GM23338 (cell line): ENCODE measurements around the gene KCNT2. TPM values are rescaled to one million over a fixed set of nuclear protein-coding genes. Genes with fewer than 3 reads are reported as not detected.

ENCODE experiments used
- ATAC-seq: fragments of 200-7000 bp; cut with Tn5 transposase; 3 replicates; pipeline ENCODE4 v1.9.1; 2020
- DNase-seq: peaks from one replicate; pipeline ENCODE4 v3.0.0-alpha.2; 2015; ENCODE audit warnings: low spot score
- H2AFZ ChIP-seq: fragments of 200-600 bp; sonication (generic); 2 replicates; pipeline ENCODE4 v1.8.0; 2016; ENCODE audit warnings: antibody characterized with exemption, mild to moderate bottlenecking, moderate library complexity
- H3F3A ChIP-seq: fragments of 200-600 bp; sonication (generic); replicated peaks from 2 replicates; pipeline ENCODE4 v1.8.0; 2017; ENCODE audit warnings: antibody characterized with exemption, mixed run types, low read depth
- H3K27ac ChIP-seq: fragments of 200-600 bp; sonication (generic); 2 replicates; pipeline ENCODE4 v1.6.1; 2016; ENCODE audit warnings: low read depth
- H3K27me3 ChIP-seq: fragments of 200-600 bp; sonication (generic); 2 replicates; pipeline ENCODE4 v1.8.0; 2016; ENCODE audit warnings: mild to moderate bottlenecking, mixed run types, moderate library complexity; ENCODE audit not compliant: insufficient read depth
- H3K36me3 ChIP-seq: fragments of 200-600 bp; sonication (generic); 2 replicates; pipeline ENCODE4 v1.8.0; 2016; ENCODE audit warnings: mild to moderate bottlenecking; ENCODE audit not compliant: insufficient read depth
- H3K4me1 ChIP-seq: fragments of 200-600 bp; sonication (generic); 2 replicates; pipeline ENCODE4 v1.8.0; 2016; ENCODE audit warnings: mild to moderate bottlenecking, moderate library complexity; ENCODE audit not compliant: insufficient read depth
- H3K4me2 ChIP-seq: fragments of 200-600 bp; sonication (generic); 2 replicates; pipeline ENCODE4 v1.7.1; 2017; ENCODE audit warnings: mixed run types
- H3K4me3 ChIP-seq: fragments of 200-600 bp; sonication (generic); 2 replicates; pipeline ENCODE4 v1.6.1; 2016; ENCODE audit warnings: mixed run types
- H3K79me2 ChIP-seq: fragments of 200-600 bp; sonication (generic); replicated peaks from 2 replicates; pipeline ENCODE4 v1.8.0; 2017; ENCODE audit warnings: mild to moderate bottlenecking; ENCODE audit not compliant: insufficient read depth
- H3K9me2 ChIP-seq: fragments of 200-600 bp; sonication (generic); 2 replicates; pipeline ENCODE4 v1.8.0; 2017; ENCODE audit not compliant: insufficient read depth
- H4K20me1 ChIP-seq: fragments of 200-600 bp; sonication (generic); replicated peaks from 2 replicates; pipeline ENCODE4 v1.8.0; 2017; ENCODE audit warnings: mild to moderate bottlenecking; ENCODE audit not compliant: insufficient read depth
- H3K27ac Mint-ChIP-seq: 2 replicates; pipeline ENCODE4 v1.8.0; 2020; ENCODE audit warnings: inconsistent platforms, mild to moderate bottlenecking, moderate library complexity, mixed read lengths
- H3K27me3 Mint-ChIP-seq: 3 replicates; pipeline ENCODE4 v1.8.0; 2022; ENCODE audit warnings: low read depth, mild to moderate bottlenecking, moderate library complexity, mixed read lengths, inconsistent platforms; ENCODE audit not compliant: insufficient read depth, poor library complexity
- H3K36me3 Mint-ChIP-seq: 3 replicates; pipeline ENCODE4 v1.8.0; 2021; ENCODE audit warnings: low read depth, mild to moderate bottlenecking, inconsistent platforms, moderate library complexity, mixed read lengths
- H3K4me1 Mint-ChIP-seq: 3 replicates; pipeline ENCODE4 v1.8.0; 2020; ENCODE audit warnings: mild to moderate bottlenecking, inconsistent platforms, mixed read lengths
- H3K4me3 Mint-ChIP-seq: 3 replicates; pipeline ENCODE4 v1.8.0; 2021; ENCODE audit warnings: moderate library complexity, mild to moderate bottlenecking, inconsistent platforms, mixed read lengths
- H3K9me3 Mint-ChIP-seq: 3 replicates; pipeline ENCODE4 v1.8.0; 2020; ENCODE audit warnings: moderate library complexity, mild to moderate bottlenecking, inconsistent platforms, mixed read lengths
- CREB1 ChIP-seq: fragments of 250-450 bp; sonication (Bioruptor Pico); IDR thresholded peaks from 2 replicates; pipeline ENCODE4 v1.5.0; 2020; ENCODE audit warnings: low read depth, mild to moderate bottlenecking, moderate library complexity
- EZH2 ChIP-seq: fragments of 200-600 bp; sonication (generic); IDR thresholded peaks from one replicate; pipeline ENCODE4 v1.8.0; 2017; ENCODE audit warnings: antibody characterized with exemption, mild to moderate bottlenecking, low read depth; ENCODE audit not compliant: unreplicated experiment
- EZH2phosphoT487 ChIP-seq: fragments of 200-600 bp; sonication (generic); IDR thresholded peaks from one replicate; pipeline ENCODE4 v1.8.1; 2018; ENCODE audit warnings: antibody characterized with exemption; ENCODE audit not compliant: unreplicated experiment
- JUNB ChIP-seq: IDR thresholded peaks from one replicate; pipeline ENCODE4 v1.6.1; 2016; ENCODE audit warnings: antibody characterized with exemption; ENCODE audit not compliant: unreplicated experiment
- NANOG ChIP-seq: IDR thresholded peaks from 2 replicates; pipeline ENCODE4 v1.6.1; 2016; ENCODE audit warnings: antibody characterized with exemption, borderline replicate concordance
- POLR2AphosphoS5 ChIP-seq: IDR thresholded peaks from 2 replicates; pipeline ENCODE4 v1.6.1; 2016; ENCODE audit warnings: antibody characterized with exemption, low read depth
- STAT1 ChIP-seq: IDR thresholded peaks from one replicate; pipeline ENCODE4 v1.6.1; 2016; ENCODE audit warnings: antibody characterized with exemption; ENCODE audit not compliant: unreplicated experiment
- ZNF114 ChIP-seq: fragments of 250-450 bp; sonication (Bioruptor Pico); IDR thresholded peaks from 2 replicates; pipeline ENCODE4 v1.5.0; 2020; ENCODE audit warnings: mild to moderate bottlenecking, moderate library complexity
- ZNF331 ChIP-seq: fragments of 250-450 bp; sonication (Bioruptor Pico); IDR thresholded peaks from 2 replicates; pipeline ENCODE4 v1.5.0; 2020; ENCODE audit warnings: low read depth, mild to moderate bottlenecking, moderate library complexity
- polyA plus RNA-seq: library from polyadenylated mRNA; unstranded; fragments of >200 nt; fragmentation: Nextera tagmentation; extraction: Ambion mirVana; gene quantifications from 2 replicates; pipeline ENCODE4 v1.2.1, GENCODE V29; 2016
- total RNA-seq: library from RNA; depleted of rRNA; stranded (reverse); fragments of >200 nt; shearing (Covaris generic); gene quantifications from 2 replicates; pipeline ENCODE4 v1.2.3, GENCODE V29; 2014
- TF ChIP-seq, protein P1 (sequence below): fragments of 250-450 bp; sonication (Bioruptor Pico); IDR thresholded peaks from 2 replicates; pipeline ENCODE4 v1.5.0; 2020; ENCODE audit warnings: mild to moderate bottlenecking, moderate library complexity
- TF ChIP-seq, protein P2 (sequence below): IDR thresholded peaks from one replicate; pipeline ENCODE4 v1.6.1; 2018; ENCODE audit warnings: antibody characterized with exemption; ENCODE audit not compliant: unreplicated experiment
- TF ChIP-seq, protein P3 (sequence below): IDR thresholded peaks from 2 replicates; pipeline ENCODE4 v1.6.1; 2016; ENCODE audit warnings: antibody characterized with exemption
- TF ChIP-seq, protein P4 (sequence below), 2 experiments: fragments of 200-600 bp in 1 of 2; sonication (generic) in 1 of 2; conservative IDR thresholded peaks; 2 replicates each; pipeline versions ENCODE4 v1.5.1 to v1.6.1; 2016 to 2017; ENCODE audit warnings: antibody characterized with exemption in 2 of 2, low read depth in 2 of 2, mild to moderate bottlenecking in 2 of 2, moderate library complexity in 1 of 2

KCNT2 gene
- total and polyA plus RNA-seq, 2 experiments from 2014 or later = 5.4 to 13.4 TPM

DNA sequence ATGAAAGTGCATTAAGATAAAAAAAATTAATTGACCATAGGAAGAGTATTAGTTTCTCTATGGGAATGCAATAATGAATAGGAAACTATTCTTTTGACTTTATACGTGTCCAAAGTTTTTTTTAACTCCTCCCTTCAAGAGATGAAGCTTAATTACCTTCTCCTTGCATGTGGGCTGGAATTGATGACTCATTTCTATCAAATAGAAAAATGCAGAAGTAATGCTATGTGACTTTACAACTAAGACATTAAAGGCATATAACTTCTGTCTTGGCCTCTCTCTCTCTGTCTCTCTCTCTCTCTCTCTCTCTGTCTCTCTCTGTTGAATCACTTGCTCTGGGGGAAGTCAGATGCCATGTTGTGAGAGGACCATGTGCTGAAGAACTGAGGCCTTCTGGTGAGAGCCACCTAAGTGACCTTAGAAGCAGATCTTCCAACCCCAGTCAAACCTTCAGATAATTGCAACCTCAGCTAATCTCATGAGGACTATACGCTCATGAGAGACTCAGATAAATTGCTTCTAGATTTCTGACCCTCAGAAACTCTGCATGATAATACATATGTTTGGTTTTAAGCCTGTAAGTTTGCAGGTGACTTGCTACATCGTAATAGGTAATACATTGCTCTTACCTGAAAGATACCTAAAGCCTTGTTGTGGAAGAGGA lies 414.2 kb downstream of the KCNT2 start:
- 0 out of 2 replicates have a peak, but pooled peaks cover 4% of the 10 kb centered on the region for H3K4me1 ChIP-seq
- no peaks in the 10 kb centered on the region for H3F3A ChIP-seq
- H3K27ac ChIP-seq = no peak overlapping the region
- no peak overlapping the region for H3K4me3 ChIP-seq
- no peaks in the 10 kb centered on the region for H4K20me1 ChIP-seq
- H3K36me3 Mint-ChIP-seq = peaks cover 12% of the 10 kb centered on the region; the same call in 2 of the 3 replicates
- H2AFZ ChIP-seq = no peak overlapping the region
- no peak overlapping the region for H3K4me3 Mint-ChIP-seq
- no peaks in the 10 kb centered on the region for H3K27me3 ChIP-seq
- peaks cover 2% of the 10 kb centered on the region for H3K27me3 Mint-ChIP-seq
- no peaks in the 10 kb centered on the region for H3K9me2 ChIP-seq
- 0 out of 2 replicates have a peak, but pooled peaks cover 4% of the 10 kb centered on the region for H3K36me3 ChIP-seq
- TF ChIP-seq POLR2AphosphoS5 (no peak), ZNF114 (CRISPR knock-in tag) (no peak), ZNF331 (CRISPR knock-in tag) (no peak), EZH2 (no peak), STAT1 (no peak), EZH2phosphoT487 (no peak), JUNB (no peak), CREB1 (CRISPR knock-in tag) (no peak), NANOG (no peak)
- TF ChIP-seq, protein P1, sequence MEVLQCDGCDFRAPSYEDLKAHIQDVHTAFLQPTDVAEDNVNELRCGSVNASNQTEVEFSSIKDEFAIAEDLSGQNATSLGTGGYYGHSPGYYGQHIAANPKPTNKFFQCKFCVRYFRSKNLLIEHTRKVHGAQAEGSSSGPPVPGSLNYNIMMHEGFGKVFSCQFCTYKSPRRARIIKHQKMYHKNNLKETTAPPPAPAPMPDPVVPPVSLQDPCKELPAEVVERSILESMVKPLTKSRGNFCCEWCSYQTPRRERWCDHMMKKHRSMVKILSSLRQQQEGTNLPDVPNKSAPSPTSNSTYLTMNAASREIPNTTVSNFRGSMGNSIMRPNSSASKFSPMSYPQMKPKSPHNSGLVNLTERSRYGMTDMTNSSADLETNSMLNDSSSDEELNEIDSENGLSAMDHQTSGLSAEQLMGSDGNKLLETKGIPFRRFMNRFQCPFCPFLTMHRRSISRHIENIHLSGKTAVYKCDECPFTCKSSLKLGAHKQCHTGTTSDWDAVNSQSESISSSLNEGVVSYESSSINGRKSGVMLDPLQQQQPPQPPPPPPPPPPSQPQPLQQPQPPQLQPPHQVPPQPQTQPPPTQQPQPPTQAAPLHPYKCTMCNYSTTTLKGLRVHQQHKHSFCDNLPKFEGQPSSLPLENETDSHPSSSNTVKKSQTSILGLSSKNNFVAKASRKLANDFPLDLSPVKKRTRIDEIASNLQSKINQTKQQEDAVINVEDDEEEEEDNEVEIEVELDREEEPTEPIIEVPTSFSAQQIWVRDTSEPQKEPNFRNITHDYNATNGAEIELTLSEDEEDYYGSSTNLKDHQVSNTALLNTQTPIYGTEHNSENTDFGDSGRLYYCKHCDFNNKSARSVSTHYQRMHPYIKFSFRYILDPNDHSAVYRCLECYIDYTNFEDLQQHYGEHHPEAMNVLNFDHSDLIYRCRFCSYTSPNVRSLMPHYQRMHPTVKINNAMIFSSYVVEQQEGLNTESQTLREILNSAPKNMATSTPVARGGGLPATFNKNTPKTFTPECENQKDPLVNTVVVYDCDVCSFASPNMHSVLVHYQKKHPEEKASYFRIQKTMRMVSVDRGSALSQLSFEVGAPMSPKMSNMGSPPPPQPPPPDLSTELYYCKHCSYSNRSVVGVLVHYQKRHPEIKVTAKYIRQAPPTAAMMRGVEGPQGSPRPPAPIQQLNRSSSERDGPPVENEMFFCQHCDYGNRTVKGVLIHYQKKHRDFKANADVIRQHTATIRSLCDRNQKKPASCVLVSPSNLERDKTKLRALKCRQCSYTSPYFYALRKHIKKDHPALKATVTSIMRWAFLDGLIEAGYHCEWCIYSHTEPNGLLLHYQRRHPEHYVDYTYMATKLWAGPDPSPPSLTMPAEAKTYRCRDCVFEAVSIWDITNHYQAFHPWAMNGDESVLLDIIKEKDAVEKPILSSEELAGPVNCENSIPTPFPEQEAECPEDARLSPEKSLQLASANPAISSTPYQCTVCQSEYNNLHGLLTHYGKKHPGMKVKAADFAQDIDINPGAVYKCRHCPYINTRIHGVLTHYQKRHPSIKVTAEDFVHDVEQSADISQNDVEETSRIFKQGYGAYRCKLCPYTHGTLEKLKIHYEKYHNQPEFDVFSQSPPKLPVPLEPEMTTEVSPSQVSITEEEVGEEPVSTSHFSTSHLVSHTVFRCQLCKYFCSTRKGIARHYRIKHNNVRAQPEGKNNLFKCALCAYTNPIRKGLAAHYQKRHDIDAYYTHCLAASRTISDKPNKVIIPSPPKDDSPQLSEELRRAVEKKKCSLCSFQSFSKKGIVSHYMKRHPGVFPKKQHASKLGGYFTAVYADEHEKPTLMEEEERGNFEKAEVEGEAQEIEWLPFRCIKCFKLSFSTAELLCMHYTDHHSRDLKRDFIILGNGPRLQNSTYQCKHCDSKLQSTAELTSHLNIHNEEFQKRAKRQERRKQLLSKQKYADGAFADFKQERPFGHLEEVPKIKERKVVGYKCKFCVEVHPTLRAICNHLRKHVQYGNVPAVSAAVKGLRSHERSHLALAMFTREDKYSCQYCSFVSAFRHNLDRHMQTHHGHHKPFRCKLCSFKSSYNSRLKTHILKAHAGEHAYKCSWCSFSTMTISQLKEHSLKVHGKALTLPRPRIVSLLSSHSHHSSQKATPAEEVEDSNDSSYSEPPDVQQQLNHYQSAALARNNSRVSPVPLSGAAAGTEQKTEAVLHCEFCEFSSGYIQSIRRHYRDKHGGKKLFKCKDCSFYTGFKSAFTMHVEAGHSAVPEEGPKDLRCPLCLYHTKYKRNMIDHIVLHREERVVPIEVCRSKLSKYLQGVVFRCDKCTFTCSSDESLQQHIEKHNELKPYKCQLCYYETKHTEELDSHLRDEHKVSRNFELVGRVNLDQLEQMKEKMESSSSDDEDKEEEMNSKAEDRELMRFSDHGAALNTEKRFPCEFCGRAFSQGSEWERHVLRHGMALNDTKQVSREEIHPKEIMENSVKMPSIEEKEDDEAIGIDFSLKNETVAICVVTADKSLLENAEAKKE (CRISPR knock-in tag) = no peak
- TF ChIP-seq, protein P2, sequence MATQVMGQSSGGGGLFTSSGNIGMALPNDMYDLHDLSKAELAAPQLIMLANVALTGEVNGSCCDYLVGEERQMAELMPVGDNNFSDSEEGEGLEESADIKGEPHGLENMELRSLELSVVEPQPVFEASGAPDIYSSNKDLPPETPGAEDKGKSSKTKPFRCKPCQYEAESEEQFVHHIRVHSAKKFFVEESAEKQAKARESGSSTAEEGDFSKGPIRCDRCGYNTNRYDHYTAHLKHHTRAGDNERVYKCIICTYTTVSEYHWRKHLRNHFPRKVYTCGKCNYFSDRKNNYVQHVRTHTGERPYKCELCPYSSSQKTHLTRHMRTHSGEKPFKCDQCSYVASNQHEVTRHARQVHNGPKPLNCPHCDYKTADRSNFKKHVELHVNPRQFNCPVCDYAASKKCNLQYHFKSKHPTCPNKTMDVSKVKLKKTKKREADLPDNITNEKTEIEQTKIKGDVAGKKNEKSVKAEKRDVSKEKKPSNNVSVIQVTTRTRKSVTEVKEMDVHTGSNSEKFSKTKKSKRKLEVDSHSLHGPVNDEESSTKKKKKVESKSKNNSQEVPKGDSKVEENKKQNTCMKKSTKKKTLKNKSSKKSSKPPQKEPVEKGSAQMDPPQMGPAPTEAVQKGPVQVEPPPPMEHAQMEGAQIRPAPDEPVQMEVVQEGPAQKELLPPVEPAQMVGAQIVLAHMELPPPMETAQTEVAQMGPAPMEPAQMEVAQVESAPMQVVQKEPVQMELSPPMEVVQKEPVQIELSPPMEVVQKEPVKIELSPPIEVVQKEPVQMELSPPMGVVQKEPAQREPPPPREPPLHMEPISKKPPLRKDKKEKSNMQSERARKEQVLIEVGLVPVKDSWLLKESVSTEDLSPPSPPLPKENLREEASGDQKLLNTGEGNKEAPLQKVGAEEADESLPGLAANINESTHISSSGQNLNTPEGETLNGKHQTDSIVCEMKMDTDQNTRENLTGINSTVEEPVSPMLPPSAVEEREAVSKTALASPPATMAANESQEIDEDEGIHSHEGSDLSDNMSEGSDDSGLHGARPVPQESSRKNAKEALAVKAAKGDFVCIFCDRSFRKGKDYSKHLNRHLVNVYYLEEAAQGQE = no peak
- TF ChIP-seq, protein P3, sequence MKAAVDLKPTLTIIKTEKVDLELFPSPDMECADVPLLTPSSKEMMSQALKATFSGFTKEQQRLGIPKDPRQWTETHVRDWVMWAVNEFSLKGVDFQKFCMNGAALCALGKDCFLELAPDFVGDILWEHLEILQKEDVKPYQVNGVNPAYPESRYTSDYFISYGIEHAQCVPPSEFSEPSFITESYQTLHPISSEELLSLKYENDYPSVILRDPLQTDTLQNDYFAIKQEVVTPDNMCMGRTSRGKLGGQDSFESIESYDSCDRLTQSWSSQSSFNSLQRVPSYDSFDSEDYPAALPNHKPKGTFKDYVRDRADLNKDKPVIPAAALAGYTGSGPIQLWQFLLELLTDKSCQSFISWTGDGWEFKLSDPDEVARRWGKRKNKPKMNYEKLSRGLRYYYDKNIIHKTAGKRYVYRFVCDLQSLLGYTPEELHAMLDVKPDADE = no peak
- TF ChIP-seq, protein P4, sequence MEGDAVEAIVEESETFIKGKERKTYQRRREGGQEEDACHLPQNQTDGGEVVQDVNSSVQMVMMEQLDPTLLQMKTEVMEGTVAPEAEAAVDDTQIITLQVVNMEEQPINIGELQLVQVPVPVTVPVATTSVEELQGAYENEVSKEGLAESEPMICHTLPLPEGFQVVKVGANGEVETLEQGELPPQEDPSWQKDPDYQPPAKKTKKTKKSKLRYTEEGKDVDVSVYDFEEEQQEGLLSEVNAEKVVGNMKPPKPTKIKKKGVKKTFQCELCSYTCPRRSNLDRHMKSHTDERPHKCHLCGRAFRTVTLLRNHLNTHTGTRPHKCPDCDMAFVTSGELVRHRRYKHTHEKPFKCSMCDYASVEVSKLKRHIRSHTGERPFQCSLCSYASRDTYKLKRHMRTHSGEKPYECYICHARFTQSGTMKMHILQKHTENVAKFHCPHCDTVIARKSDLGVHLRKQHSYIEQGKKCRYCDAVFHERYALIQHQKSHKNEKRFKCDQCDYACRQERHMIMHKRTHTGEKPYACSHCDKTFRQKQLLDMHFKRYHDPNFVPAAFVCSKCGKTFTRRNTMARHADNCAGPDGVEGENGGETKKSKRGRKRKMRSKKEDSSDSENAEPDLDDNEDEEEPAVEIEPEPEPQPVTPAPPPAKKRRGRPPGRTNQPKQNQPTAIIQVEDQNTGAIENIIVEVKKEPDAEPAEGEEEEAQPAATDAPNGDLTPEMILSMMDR (conservative IDR thresholded peaks at IDR 0.05; ENCODE audit: low read depth in 2 of 2) = no peak
- ATAC-seq (no peak), DNase-seq (no peak)
- peaks cover 12% of the 10 kb centered on the region; the same call in 2 of the 3 replicates for H3K4me1 Mint-ChIP-seq
- H3K79me2 ChIP-seq = no peaks in the 10 kb centered on the region
- H3K4me2 ChIP-seq = no peak overlapping the region
- peaks cover 26% of the 10 kb centered on the region for H3K9me3 Mint-ChIP-seq
- H3K27ac Mint-ChIP-seq = no peak overlapping the region; the same call in 1 of the 2 replicates
